ENCODE results near the gene AAR2.

Gene AAR2

DNA sequence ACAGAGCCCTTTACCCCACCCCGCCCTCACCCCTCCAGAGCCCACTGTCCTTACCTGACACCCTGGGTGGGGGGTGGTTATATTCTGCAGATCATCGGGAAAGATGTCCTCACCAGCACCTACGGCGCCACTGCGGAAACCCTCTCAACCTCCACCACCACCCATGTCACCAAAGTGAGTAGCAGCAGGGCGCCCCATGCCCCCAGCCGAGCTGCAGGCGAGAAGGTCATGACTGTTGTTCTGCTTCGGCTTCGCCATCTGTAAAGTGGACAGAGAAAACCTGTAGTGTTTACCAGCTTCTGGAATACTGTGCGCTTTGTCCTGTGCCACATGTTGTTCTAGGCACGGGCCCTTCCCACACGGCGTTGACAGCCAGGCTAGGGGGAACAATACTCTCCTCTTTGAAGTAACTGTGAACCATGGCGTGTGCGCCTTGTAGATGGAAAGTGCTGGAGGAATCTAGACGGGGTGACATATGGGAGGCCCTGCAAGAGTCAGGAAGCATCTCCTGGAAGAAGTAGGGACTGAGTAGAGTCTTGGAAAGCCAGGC lies 16.5 kb upstream of the AAR2 start:
- CTCF ChIA-PET = interaction anchor here (1.0 to 2.3 kb wide), 2 partner anchors 14 to 16 kb away, joined by 3 to 13 read pairs; no protein-coding TSS in a partner anchor
- POLR2A ChIA-PET = no interaction called here
- TF ChIP-seq, protein P1, sequence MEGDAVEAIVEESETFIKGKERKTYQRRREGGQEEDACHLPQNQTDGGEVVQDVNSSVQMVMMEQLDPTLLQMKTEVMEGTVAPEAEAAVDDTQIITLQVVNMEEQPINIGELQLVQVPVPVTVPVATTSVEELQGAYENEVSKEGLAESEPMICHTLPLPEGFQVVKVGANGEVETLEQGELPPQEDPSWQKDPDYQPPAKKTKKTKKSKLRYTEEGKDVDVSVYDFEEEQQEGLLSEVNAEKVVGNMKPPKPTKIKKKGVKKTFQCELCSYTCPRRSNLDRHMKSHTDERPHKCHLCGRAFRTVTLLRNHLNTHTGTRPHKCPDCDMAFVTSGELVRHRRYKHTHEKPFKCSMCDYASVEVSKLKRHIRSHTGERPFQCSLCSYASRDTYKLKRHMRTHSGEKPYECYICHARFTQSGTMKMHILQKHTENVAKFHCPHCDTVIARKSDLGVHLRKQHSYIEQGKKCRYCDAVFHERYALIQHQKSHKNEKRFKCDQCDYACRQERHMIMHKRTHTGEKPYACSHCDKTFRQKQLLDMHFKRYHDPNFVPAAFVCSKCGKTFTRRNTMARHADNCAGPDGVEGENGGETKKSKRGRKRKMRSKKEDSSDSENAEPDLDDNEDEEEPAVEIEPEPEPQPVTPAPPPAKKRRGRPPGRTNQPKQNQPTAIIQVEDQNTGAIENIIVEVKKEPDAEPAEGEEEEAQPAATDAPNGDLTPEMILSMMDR (IDR thresholded peaks at IDR 0.05; ENCODE audit: insufficient read depth, low read length, missing control alignments) = no peak
- no peak for DNase-seq (ENCODE audit: low read depth, low spot score)
- H3K4me3 ChIP-seq (ENCODE audit: low read depth, low read length) = no peak overlapping the region

- TF ChIP-seq, protein P1 (IDR thresholded peaks at IDR 0.05; ENCODE audit: insufficient read depth, low read length, missing control alignments) = no peak
- ChIA-PET POLR2A (no interaction called here), CTCF (interaction anchor here (1.0 to 1.4 kb wide), 5 partner anchors 11 to 69 kb away, joined by 3 to 4 read pairs (median 3); partner anchors contain the start of gene AAR2)
- H3K4me3 ChIP-seq (ENCODE audit: low read depth, low read length) = no peak overlapping the region
- no peak for DNase-seq (ENCODE audit: low read depth, low spot score)
These were observed 10.6 kb upstream of the AAR2 start for GRCh38 chr20:36225666-36226065.

DNA sequence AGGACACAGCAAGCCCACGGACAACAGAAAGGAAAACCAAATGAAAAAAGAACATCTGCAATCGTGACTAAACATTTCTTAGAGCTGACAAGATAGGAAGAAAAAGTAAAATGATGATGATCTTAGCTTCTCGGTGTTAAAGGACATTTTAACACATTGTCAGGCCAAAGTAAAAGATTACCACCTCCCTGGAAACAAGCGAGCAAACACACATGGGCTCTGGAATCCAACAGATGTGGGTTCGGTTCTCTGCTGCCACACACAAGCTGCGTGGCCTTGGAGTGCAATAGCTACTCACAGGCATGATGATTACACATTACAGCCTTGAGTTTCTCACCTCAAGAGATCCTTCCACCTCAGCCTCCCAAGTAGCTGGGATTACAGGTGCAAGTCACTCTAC lies 7.5 kb upstream of the AAR2 start:
- ChIA-PET POLR2A (no interaction called here), CTCF (interaction anchor here (0.9 to 1.3 kb wide), 3 partner anchors 10 to 26 kb away, joined by 3 to 5 read pairs (median 4); no protein-coding TSS in a partner anchor)
- DNase-seq (ENCODE audit: low read depth, low spot score) = no peak
- TF ChIP-seq, protein P1 (IDR thresholded peaks at IDR 0.05; ENCODE audit: insufficient read depth, low read length, missing control alignments) = no peak
- no peak overlapping the region for H3K4me3 ChIP-seq (ENCODE audit: low read depth, low read length)

GRCh38 chr20:36230019-36230418 lies 6.3 kb upstream of the AAR2 start:
- CTCF ChIA-PET = interaction anchor here (1.4 kb wide), 1 partner anchor 27 kb away, joined by 5 read pairs; no protein-coding TSS in a partner anchor
- POLR2A ChIA-PET = no interaction called here
- DNase-seq (ENCODE audit: low read depth, low spot score) = no peak
- TF ChIP-seq, protein P1 (IDR thresholded peaks at IDR 0.05; ENCODE audit: insufficient read depth, low read length, missing control alignments) = no peak
- no peak overlapping the region for H3K4me3 ChIP-seq (ENCODE audit: low read depth, low read length)

- no peak overlapping the region for H3K4me3 ChIP-seq (ENCODE audit: low read depth, low read length)
- no peak for DNase-seq (ENCODE audit: low read depth, low spot score)
- POLR2A ChIA-PET = no interaction called here
- TF ChIP-seq, protein P1 (IDR thresholded peaks at IDR 0.05; ENCODE audit: insufficient read depth, low read length, missing control alignments) = no peak
- CTCF ChIA-PET = interaction anchor here (1.4 kb wide), 1 partner anchor 29 kb away, joined by 5 read pairs; no protein-coding TSS in a partner anchor
These were observed 4.9 kb upstream of the AAR2 start for GRCh38 chr20:36231331-36231730.

- H3K4me3 ChIP-seq (ENCODE audit: low read depth, low read length) = no peak overlapping the region
- no peak for DNase-seq (ENCODE audit: low read depth, low spot score)
- CTCF ChIA-PET = interaction anchor here (0.6 to 3.4 kb wide), 3 partner anchors 32 to 205 kb away, joined by 3 to 20 read pairs (median 3); no protein-coding TSS in a partner anchor
- TF ChIP-seq, protein P1 (IDR thresholded peaks at IDR 0.05; ENCODE audit: insufficient read depth, low read length, missing control alignments) = no peak
- POLR2A ChIA-PET = no interaction called here
These were observed 1.4 kb upstream of the AAR2 start for GRCh38 chr20:36234771-36235320.

Data from AG04449 (cell line).